ENCODE results near the gene KLF12.

KLF12 gene

DNA sequence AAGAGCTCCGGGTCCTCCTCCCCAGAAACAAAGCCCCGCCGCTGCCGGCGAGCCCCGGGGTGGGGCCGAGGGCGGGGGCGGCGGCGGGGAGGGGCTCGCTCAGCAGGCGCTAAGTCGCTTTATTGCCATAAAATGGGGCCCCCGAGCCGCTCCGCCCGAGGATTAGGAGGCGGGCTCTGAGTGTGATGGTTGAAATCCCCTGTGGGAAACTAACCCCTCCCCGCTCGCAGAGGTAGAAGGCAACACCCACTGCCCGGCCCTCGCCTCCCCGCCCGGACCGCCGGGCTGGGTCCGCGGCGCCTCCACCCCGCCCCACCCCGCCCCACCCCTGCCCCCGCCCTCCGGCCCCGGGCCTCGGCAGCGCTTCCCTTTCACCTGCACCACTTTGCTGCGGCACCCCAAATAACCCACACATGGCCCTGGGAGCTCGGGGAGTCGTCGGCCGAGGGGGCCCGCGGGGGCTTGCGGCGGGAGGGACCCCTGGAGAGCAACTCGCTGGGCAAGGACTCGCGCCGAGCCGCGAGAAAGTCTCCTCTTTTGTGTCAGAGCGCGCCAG lies at the start of gene KLF12:
KLF12 (minus strand) TSS at position 184 of the 556 bp plus-strand sequence.
- peak; percentile 31 for DNase-seq

- DNase-seq: no peak
Measured at GRCh38 chr13:74182491-74182890, 48.3 kb upstream of the KLF12 start.

DNA sequence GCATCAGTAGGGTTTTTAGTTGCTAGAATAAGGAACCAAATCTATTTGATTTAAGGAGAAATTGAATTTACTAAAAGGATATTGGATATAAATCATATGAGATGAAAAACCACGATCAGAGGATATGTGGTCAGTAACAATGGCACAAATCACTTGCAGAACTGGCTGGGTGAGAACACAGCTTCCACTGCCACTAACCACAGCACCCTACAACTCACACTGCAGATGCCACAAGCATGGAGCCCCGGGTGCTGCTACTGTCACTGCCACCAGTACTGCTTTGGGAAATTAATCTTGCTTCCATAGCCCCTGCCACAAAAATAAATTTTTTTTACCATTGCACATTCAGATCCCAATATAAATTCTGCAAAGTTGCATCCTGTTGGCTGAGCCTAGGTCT lies 40.6 kb upstream of the KLF12 start:
- DNase-seq: no peak

GRCh38 chr13:74173822-74174221 lies 39.6 kb upstream of the KLF12 start:
- DNase-seq: no peak

GRCh38 chr13:74171641-74172040 lies 37.4 kb upstream of the KLF12 start:
- no peak for DNase-seq

DNA sequence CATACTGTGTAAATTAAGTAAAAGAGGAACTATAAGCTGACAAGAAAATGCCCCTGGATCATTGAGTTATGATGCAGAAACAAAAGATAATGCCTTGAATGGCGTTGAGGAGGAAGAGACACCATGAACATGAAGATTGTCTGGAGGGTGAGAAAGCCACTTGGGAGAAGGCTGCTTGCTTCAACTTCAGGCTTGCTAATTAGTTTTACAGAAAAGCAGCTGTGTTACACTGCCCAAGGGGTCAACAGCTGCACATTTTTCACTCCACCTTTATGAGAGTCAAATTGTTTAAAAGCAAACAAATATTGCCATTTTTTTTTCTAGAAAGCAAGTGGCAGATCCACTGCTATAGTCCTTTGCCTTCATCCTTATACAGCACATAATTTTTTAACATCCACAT lies 35.5 kb upstream of the KLF12 start:
- no peak for DNase-seq

GRCh38 chr13:74168263-74168675 lies 34.1 kb upstream of the KLF12 start:
- DNase-seq: no peak

DNA sequence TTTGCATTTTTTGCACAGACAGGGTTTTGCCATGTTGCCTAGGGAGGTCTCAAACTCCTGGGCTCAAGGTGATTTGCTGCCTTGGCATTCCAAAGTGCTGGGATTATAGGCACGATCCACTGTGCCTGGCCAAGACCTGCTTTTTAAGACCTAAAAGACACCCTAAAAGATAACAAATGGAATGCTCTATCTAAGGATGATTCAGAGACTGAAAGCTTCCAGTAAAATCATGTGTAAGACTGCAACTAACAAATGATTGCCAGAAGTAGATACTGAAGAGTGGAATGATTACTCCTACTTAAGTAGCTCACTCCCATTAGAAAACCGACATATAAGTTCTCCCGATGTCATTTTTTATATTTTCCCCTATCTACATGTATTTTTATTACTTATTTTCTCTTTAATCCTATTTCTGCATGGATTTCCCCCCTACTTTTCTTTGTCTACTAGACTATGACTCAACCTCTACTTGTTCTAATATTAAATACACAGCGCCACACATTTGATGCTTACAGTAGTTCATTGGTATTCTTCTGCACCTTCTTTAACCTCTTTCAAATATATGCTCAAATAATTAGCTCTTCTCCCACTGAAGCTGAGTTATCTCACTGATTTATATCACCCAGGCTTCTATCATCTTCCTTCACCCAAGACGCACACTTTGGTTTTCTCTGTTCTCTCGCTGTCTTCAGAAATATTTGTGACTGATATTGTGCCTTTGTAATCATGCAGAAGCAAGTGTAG lies 32.2 kb upstream of the KLF12 start:
- DNase-seq: no peak

GRCh38 chr13:74162782-74163181 lies 28.6 kb upstream of the KLF12 start:
- DNase-seq: no peak

DNA sequence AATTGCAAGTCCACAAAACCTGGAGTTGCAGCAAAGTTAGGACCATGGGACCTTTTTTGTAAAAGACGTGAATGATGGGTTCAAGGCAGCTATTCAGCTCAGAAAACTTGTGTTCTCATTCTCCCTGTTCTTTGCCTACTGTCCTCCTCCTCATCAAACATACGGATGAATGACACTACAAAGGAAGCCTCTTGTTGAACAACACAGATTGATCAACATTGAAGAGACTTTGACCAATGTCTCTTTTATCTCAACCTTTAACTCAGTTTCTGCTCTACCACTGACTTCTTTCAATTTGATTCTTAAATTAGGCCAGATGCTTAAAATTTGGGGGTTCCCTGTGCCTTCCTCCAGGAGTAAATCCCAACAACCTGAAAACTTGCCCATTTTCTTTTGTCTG lies 27.9 kb upstream of the KLF12 start:
- no peak for DNase-seq

GRCh38 chr13:74158571-74159352 lies 24.6 kb upstream of the KLF12 start:
- no peak for DNase-seq

DNA sequence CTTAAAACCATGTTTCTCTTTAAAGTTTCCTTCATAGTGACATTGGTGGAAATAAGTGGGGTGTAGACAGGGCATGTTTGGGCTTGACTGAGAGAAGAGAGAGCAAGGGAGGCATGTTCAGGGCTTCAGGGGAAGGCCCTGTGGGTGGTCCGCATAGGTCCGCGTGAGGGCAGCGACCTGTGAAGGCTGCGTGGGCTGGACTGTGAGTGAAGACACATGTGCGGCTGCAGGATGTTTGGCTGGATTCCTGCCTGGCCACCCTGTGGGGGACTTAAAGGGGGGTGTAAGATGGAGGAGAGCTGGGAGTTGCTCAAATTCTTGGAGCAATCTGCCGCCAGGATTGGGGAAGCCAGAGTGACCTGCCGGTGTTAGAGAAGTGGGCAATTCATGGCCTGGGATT lies 23.8 kb upstream of the KLF12 start:
- no peak for DNase-seq

- DNase-seq: no peak
Measured at GRCh38 chr13:74154981-74155380, 20.8 kb upstream of the KLF12 start.

DNA sequence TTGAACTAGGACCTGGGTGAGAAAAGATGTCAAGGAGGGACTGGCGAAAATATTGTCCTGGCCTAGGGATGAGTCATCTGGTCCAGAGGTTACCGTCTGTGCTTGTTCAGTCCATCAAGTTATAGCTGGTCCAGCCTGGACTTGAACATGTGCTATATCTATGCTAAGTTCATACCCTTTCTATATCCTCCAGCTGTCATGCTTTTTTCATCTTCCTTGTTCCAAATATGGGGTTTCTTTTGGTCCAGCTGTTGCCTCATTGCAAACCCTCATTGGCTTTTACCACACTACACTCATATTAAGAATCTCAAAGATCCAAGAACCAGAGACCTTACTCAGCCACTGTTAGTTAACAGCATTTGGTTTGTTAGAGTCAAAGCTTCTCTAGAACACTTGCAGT lies 19.1 kb upstream of the KLF12 start:
- DNase-seq: no peak

DNA sequence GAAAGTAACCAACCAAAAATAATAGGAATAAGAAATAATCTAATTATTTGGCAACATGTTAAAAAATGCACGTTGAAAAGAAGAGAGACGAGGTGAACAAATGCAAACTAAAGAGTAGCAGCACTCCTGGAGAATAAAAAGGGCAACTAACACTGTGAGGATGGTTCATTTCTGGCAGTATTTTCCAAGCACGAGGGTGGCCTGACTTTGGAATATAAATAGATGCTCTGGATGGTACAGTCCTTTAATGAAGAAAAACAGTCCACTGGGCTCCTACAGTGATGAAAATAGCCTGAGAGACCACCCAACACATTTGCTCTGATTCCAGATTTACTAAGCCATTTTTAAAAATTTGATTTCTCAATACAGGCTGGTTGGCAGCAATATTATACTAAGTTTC lies 17.7 kb upstream of the KLF12 start:
- DNase-seq: no peak

GRCh38 chr13:74148352-74148751 lies 14.1 kb upstream of the KLF12 start:
- DNase-seq: peak; percentile 1

DNA sequence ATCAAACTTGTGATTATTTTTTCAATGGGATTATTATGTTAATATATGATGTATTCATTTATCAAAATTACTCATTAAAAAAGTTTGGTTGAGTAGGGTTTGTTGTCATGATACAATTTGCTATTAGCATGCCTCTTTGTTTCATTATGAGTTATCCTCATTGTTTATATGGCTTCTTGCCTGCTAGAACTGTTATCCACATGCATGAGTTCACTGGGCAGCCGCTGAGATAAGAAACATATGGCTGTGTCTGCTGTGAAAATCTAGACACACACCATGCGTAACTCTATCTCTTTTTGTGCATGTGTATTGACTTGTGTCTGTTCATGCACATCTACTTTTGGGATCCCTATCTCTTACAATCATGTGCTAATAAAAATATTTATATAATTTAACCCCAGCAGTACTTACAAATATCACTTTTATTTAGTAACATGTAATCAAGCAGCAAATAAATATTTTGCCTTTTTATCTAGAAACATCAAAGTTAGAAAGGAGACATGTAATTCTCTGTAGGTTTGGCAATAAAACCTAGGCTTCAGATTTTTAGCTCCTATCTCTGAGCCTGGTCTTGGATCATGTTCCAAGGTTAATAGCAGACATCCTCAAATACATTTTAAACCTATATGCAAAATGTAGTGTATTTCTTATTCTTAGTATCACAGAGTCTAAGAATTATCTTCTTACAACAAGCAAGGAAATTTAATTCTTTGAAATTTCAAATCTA lies 11.2 kb upstream of the KLF12 start:
- DNase-seq: no peak

GRCh38 chr13:74144269-74144668 lies 10.1 kb upstream of the KLF12 start:
- DNase-seq: no peak

DNA sequence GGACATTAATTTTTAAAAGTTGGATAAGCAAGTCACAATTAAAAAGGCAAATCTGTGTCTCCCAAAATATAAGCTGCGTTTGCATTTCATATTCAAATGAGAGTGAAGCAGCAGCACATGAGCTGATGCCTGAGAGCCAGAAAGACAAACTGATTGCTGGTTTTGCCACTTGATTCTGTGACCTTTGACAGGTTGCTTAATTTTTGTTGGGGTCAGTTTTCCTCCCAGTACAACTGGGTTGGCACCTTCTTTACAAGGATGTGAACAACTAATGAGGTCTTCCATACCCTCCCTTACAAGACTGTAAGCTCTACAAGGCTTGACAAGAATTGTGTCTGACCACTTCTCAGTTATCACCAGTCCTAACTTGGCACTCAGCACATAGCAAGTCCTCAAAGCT lies 8.1 kb upstream of the KLF12 start:
- no peak for DNase-seq

DNA sequence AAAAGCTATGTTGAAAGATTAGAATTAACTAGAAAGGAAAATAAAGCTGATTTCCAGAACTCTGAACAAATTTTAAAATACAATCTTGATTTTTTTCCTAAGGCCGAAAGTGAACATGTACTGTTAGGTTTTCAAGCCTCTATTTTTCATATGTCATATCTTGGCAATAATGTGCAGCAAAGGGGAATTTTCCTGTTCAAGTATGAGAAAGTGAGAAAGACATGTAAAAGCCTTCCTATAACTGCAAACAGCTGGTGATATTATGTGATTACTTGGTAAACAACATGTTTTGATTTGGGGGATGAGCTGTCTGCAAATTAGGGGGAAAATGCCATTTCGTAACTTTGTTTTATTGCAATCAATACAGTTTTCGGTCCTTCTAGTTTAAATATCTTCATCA lies 4.0 kb upstream of the KLF12 start:
- DNase-seq: no peak

DNA sequence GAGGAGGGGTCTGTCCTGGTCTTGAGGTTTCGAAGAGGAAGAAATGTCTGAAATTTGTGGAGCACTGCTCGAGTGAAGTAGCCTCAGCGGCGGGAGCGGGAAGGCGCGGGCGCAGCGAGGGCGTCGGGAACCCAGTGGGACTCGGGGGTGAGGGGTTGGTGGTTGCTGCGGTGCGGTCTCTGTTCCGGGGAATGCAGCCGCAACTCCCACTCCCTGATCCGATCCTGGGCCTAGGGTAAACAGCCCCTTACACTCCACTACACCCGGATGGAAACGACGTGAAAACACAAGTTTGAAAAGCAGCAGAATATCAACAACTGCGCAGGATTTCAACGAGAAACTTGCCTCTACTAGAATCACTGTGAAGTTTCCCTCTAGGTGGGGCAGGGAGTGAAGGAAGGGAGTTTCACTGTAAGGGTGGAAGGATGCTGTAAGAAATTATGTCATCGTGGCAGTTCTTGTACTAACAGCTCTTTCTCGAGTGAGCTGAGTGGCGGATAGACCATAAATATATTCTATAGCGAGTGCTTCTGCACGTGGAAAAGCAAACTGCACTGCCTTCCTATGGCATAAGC lies 2.0 kb upstream of the KLF12 start:
- DNase-seq: no peak

- peak; percentile 20 for DNase-seq
Measured at GRCh38 chr13:74135326-74136083, 1.3 kb upstream of the KLF12 start.

Data from NCI-H510A treated with DMSO at 0.1 percent for 48 hours (cell line).